Neural progenitor cell (in vitro differentiated cells): ENCODE measurements around the gene SAPCD1.

Experiments used
- EZH2 ChIP-seq: fragments of 200-600 bp; sonication (generic); IDR thresholded peaks from 2 replicates; pipeline ENCODE4 v1.6.1; 2017; ENCODE audit warnings: antibody characterized with exemption, mild to moderate bottlenecking, moderate library complexity
- EZH2phosphoT487 ChIP-seq: fragments of 200-600 bp; sonication (generic); IDR thresholded peaks from 2 replicates; pipeline ENCODE4 v1.6.1; 2017; ENCODE audit warnings: antibody characterized with exemption
- TF ChIP-seq, protein P1 (sequence below): fragments of 200-600 bp; sonication (generic); IDR thresholded peaks from 2 replicates; pipeline ENCODE4 v1.5.1; 2017; ENCODE audit warnings: antibody characterized with exemption, mild to moderate bottlenecking

DNA sequence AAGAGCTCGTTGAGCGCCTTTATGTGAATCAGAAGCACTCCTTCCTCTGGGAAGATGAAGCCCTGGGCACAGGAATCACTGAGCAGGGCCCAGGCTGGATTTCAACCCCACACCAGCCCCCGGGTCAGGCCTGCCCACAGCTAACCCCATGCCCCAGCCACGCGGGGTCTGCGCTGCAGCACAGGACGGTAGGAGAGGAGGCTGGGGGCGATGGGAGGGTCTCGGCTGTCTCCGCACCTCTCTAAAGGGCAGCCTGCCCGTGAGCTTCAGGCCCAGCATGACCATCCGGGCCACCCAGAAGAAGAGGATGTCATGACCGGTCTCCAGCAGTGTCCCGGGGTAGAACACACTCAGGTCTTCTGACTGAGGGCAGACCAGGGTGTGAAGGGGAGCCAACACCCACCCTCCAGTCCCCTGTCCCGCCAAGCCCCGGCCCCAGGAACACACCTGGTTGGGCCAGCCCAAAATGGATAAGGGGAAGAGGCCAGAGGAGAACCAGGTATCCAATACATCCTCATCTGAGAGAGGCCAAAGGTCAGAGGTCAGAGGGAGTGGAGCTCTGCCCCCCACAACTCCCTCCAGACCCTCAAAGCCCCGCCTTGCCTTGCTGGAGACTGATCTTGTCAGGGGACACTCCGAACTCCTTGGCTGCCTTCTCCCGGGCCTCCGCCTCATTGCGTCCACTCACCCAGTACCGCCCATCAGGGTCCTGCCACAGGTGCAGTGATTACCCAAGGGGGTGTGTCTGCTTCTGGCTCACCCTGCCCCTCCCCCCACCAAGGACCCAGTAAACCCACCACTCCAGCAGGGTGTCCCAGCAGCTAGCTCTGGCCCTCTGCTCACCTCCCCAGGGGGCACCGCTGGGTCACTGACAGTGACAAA, 19.0 kb downstream of the SAPCD1 start:
- TF ChIP-seq, protein P1, sequence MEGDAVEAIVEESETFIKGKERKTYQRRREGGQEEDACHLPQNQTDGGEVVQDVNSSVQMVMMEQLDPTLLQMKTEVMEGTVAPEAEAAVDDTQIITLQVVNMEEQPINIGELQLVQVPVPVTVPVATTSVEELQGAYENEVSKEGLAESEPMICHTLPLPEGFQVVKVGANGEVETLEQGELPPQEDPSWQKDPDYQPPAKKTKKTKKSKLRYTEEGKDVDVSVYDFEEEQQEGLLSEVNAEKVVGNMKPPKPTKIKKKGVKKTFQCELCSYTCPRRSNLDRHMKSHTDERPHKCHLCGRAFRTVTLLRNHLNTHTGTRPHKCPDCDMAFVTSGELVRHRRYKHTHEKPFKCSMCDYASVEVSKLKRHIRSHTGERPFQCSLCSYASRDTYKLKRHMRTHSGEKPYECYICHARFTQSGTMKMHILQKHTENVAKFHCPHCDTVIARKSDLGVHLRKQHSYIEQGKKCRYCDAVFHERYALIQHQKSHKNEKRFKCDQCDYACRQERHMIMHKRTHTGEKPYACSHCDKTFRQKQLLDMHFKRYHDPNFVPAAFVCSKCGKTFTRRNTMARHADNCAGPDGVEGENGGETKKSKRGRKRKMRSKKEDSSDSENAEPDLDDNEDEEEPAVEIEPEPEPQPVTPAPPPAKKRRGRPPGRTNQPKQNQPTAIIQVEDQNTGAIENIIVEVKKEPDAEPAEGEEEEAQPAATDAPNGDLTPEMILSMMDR: no peak
- no peak for TF ChIP-seq EZH2
- TF ChIP-seq EZH2phosphoT487: no peak
